HepG2 (cell line): ENCODE measurements around the gene PRKG1. TPM values are rescaled to one million over a fixed set of nuclear protein-coding genes. Genes with fewer than 3 reads are reported as not detected.

Source experiments
- ATAC-seq: fragments of 200-7000 bp; cut with Tn5 transposase; 3 replicates; pipeline ENCODE4 v1.9.1; 2020; ENCODE audit warnings: mild to moderate bottlenecking, moderate library complexity
- BruUV-seq: library from RNA; stranded (reverse); fragments of 400-500 nt; replicated peaks from 2 replicates; lab custom pipeline; 2021; lab: Mats Ljungman, UMichigan
- CTCF ChIA-PET: fragments of 300-600 bp; formaldehyde crosslinking; extraction: SDS; loops from one replicate; lab custom pipeline; 2021; ENCODE audit warnings: low total read pairs, inconsistent platforms, low intra/inter-chr PET ratio; lab: Yijun Ruan, JAX
- POLR2A ChIA-PET: fragments of 350-600 bp; sonication (Branson Sonifier 250); formaldehyde crosslinking; loops from one replicate; lab custom pipeline; 2020; ENCODE audit warnings: antibody characterized with exemption, inconsistent platforms; lab: Yijun Ruan, JAX
- DNase-seq: peaks from one replicate; pipeline ENCODE4 v3.0.0-alpha.2; 2015; ENCODE audit warnings: low spot score
- FAIRE-seq: peaks from 3 replicates; lab custom pipeline; 2011; peaks lifted over from hg19 to GRCh38; lab: Jason Lieb, UNC
- H2AFZ ChIP-seq: one replicate; pipeline ENCODE4 v1.6.1; 2011; ENCODE audit warnings: low read length, inconsistent platforms
- H3K27ac ChIP-seq: fragments of 300-600 bp; 3 replicates; pipeline ENCODE4 v1.8.0; 2011; ENCODE audit warnings: mixed run types, mild to moderate bottlenecking, mixed read lengths, low read length, inconsistent platforms; ENCODE audit not compliant: insufficient read depth; ENCODE audit errors: extremely low read length
- H3K27me3 ChIP-seq, 2 experiments: fragments of 200-600 bp in 1 of 2; 2 replicates in 1 of 2; 3 replicates in 1 of 2; pipeline versions ENCODE4 v1.6.0 to v1.8.0; 2011; ENCODE audit warnings: low read length in 2 of 2, mild to moderate bottlenecking in 2 of 2, moderate library complexity in 2 of 2, inconsistent platforms in 1 of 2; ENCODE audit not compliant: insufficient read depth in 2 of 2, control insufficient read depth in 1 of 2
- H3K36me3 ChIP-seq, 2 experiments: fragments of 200-600 bp in 1 of 2; replicated peaks in 1 of 2; 2 replicates in 1 of 2; 3 replicates in 1 of 2; pipeline versions ENCODE4 v1.5.1 to v1.8.0; 2011; ENCODE audit warnings: low read length in 2 of 2, inconsistent platforms in 1 of 2; ENCODE audit not compliant: insufficient read depth in 2 of 2, control insufficient read depth in 1 of 2
- H3K4me1 ChIP-seq: 2 replicates; pipeline ENCODE4 v1.5.1; 2012; ENCODE audit warnings: low read length, inconsistent platforms; ENCODE audit not compliant: insufficient read depth
- H3K4me2 ChIP-seq: 2 replicates; pipeline ENCODE4 v1.6.0; 2011; ENCODE audit warnings: low read depth, low read length, inconsistent platforms
- H3K4me3 ChIP-seq, 3 experiments: fragments of 200-600 bp in 1 of 3; sonication (generic), shearing (Covaris generic) in 1 of 3; replicated peaks in 1 of 3; 2 replicates each; pipeline ENCODE4 v1.5.1; 2011 to 2016; ENCODE audit warnings: low read length in 3 of 3, inconsistent platforms in 2 of 3, low read depth in 2 of 3, mild to moderate bottlenecking in 2 of 3, control low read depth in 1 of 3, mixed read lengths in 1 of 3; ENCODE audit not compliant: insufficient read depth in 1 of 3
- H3K79me2 ChIP-seq: one replicate; pipeline ENCODE4 v1.6.1; 2011; ENCODE audit warnings: low read length, inconsistent platforms; ENCODE audit not compliant: insufficient read depth
- H3K9ac ChIP-seq: 2 replicates; pipeline ENCODE4 v1.6.0; 2011; ENCODE audit warnings: mild to moderate bottlenecking, low read depth, low read length, inconsistent platforms; ENCODE audit not compliant: insufficient read depth
- H3K9me3 ChIP-seq: 2 replicates; pipeline ENCODE4 v1.5.1; 2012; ENCODE audit warnings: mild to moderate bottlenecking, low read length
- H4K20me1 ChIP-seq: 2 replicates; pipeline ENCODE4 v1.6.0; 2011; ENCODE audit warnings: inconsistent platforms, mild to moderate bottlenecking, low read length, moderate library complexity; ENCODE audit not compliant: insufficient read depth
- CREB1 ChIP-seq, 2 experiments: fragments of 450-650 bp in 1 of 2; IDR thresholded peaks; 2 replicates each; pipeline ENCODE4 v1.6.1; 2016 to 2017; ENCODE audit warnings: control low read depth in 1 of 2, mild to moderate bottlenecking in 1 of 2, missing compliant biosample characterization in 1 of 2, missing genetic modification characterization in 1 of 2
- SKIL ChIP-seq: sonication (generic); formaldehyde crosslinking; IDR thresholded peaks from 2 replicates; pipeline ENCODE4 v1.8.0; 2022; ENCODE audit warnings: missing genetic modification reagents, mild to moderate bottlenecking, moderate library complexity, borderline replicate concordance
- SRF ChIP-seq: IDR thresholded peaks from 2 replicates; pipeline ENCODE4 v1.6.1; 2011; ENCODE audit warnings: mild to moderate bottlenecking, low read depth, low read length, moderate library complexity
- TFDP2 ChIP-seq: sonication (generic); formaldehyde crosslinking; IDR thresholded peaks from 2 replicates; pipeline ENCODE4 v1.4.0; 2020; ENCODE audit warnings: missing genetic modification reagents
- ZNF276 ChIP-seq: sonication (generic); formaldehyde crosslinking; IDR thresholded peaks from 2 replicates; pipeline ENCODE4 v1.4.0; 2020; ENCODE audit warnings: mild to moderate bottlenecking, low read depth, missing genetic modification reagents
- ZNF350 ChIP-seq: sonication (generic); formaldehyde crosslinking; IDR thresholded peaks from 2 replicates; pipeline ENCODE4 v1.4.0; 2020; ENCODE audit warnings: mild to moderate bottlenecking, low read depth, missing genetic modification reagents, borderline replicate concordance
- WGBS: methylation state at CpG from one replicate; pipeline ENCODE4 v1.1.6; 2017; ENCODE audit warnings: low lambda C conversion rate; 5-methylcytosine and 5-hydroxymethylcytosine counted together
- in situ Hi-C: cut with HindIII; loops from 2 replicates; pipeline ENCODE4 v1.10.0; 2017; ENCODE audit warnings: low pct_unique_long_range_greater_than_20kb; ENCODE audit not compliant: extremely low pct_ligation_motif_present
- intact Hi-C: fragments of 100-400 bp; cut with micrococcal nuclease; formaldehyde crosslinking; loops from one replicate; pipeline ENCODE4 v1.10.0; 2022; ENCODE audit not compliant: unreplicated experiment
- polyA plus RNA-seq, 8 experiments: library from polyadenylated mRNA; depleted of rRNA in 3 of 8; stranded (reverse) in 7 of 8; unstranded in 1 of 8; fragments of >200 nt; fragmentation: Illumina TruSeq in 4 of 8; extraction: Trizol in 4 of 8; gene quantifications; 2 replicates each; pipeline versions ENCODE4 v1.2.1 to v1.2.3, GENCODE V29; 2011 to 2016; ENCODE audit warnings: low read depth in 4 of 8, missing spikeins in 1 of 8, mixed read lengths in 1 of 8; ENCODE audit not compliant: insufficient read depth in 1 of 8
- total RNA-seq, 5 experiments: library from RNA; depleted of rRNA; stranded (reverse); fragments of >200 nt; fragmentation: Illumina TruSeq; extraction: Trizol; gene quantifications; 2 replicates each; pipeline ENCODE4 v1.2.3, GENCODE V29; 2016; ENCODE audit warnings: low read depth in 1 of 5

Gene PRKG1
- total and polyA plus RNA-seq, 2 of the 13 experiments (the other 11 are each of a cell fraction or from before 2014, with no cell fraction given), result 0.01 TPM; not detected in 1

GRCh38 chr10:52111101-52111891 is 1037.0 kb downstream of the PRKG1 start:
- Histone ChIP-seq H3K79me2 (no peaks in the 10 kb centered on the region), H2AFZ (no peak overlapping the region), H3K27ac (no peak overlapping the region), H3K4me1 (no peaks in the 10 kb centered on the region), H3K9me3 (no peaks in the 10 kb centered on the region), H3K27me3 (no peaks in the 10 kb centered on the region), H3K9ac (no peak overlapping the region), H3K4me3 (no peak overlapping the region), H3K36me3 (no peaks in the 10 kb centered on the region), H4K20me1 (no peaks in the 10 kb centered on the region), H3K4me2 (no peak overlapping the region)
- ATAC-seq, result no peak
- intact Hi-C loops, result no loop called here
- BruUV-seq, result no TSS peak
- in situ Hi-C loops, result no loop called here
- ChIA-PET CTCF (no interaction called here), POLR2A (no interaction called here)
- 2% methylated on average over 3 of the region's 3 CpGs for WGBS
- TF ChIP-seq ZNF350 (no peak), CREB1 (IDR thresholded peaks at IDR 0.05) (peak; percentile 61; the same call in 1 of the 2 replicates), CREB1 (CRISPR knock-in tag; IDR thresholded peaks at IDR 0.05) (no peak)
- FAIRE-seq, result no peak
- DNase-seq, result no peak

DNA sequence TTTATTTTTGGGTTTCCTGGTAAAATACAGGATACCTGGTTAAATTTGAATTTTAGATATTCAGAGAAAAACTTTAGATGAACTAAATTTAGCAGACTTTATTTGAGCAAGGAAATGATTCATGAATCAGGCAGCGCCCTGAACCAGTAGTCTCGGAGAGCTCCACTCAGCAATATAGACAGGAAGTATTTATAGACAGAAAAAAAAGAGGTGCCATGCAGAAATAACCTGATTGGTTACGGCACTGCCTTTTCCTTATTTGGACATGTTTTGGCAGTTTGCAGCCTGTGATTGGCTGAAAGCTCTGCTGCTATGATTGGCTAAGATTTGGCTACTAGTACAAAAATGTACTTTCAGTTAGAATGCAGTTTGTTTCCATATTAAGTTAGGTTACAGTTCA is 1041.5 kb downstream of the PRKG1 start:
- H3K27me3 ChIP-seq, result no peaks in the 10 kb centered on the region
- DNase-seq, result no peak
- no peaks in the 10 kb centered on the region for H4K20me1 ChIP-seq
- ATAC-seq, result no peak
- POLR2A ChIA-PET, result no interaction called here
- H3K9ac ChIP-seq, result no peak overlapping the region
- no TSS peak for BruUV-seq
- H3K27ac ChIP-seq, result no peak overlapping the region
- H3K36me3 ChIP-seq, result no peaks in the 10 kb centered on the region
- WGBS, result 37% methylated on average over 3 of the region's 3 CpGs
- TF ChIP-seq ZNF276 (no peak), SRF (0 out of 2 replicates have a peak, but pooled peaks have one; percentile 41), SKIL (CRISPR knock-in tag) (no peak), TFDP2 (CRISPR knock-in tag) (no peak)
- TF ChIP-seq, all 625 proteins: peak for 1
- in situ Hi-C loops (no loop called here), intact Hi-C loops (no loop called here)
- H2AFZ ChIP-seq, result no peak overlapping the region
- no peaks in the 10 kb centered on the region for H3K9me3 ChIP-seq
- no peak overlapping the region for H3K4me2 ChIP-seq
- H3K4me3 ChIP-seq, result no peak overlapping the region
- CTCF ChIA-PET, result no interaction called here
- H3K4me1 ChIP-seq, result no peaks in the 10 kb centered on the region
- H3K79me2 ChIP-seq, result no peaks in the 10 kb centered on the region
- FAIRE-seq, result no peak
